Lower leg skin (tissue), 3 donors: ENCODE data around the gene PTPN4.

ENCODE experiments used
- CTCF ChIP-seq, 3 donors: fragments of 450-650 bp; IDR thresholded peaks; one replicate each; pipeline ENCODE4 v1.5.1; 2016; ENCODE audit warnings: antibody characterized with exemption in 3 of 3, mild to moderate bottlenecking in 3 of 3, moderate library complexity in 2 of 3
- POLR2A ChIP-seq, 2 donors: fragments of 450-650 bp; IDR thresholded peaks; one replicate each; pipeline ENCODE4 v1.6.1; 2016 to 2017; ENCODE audit warnings: antibody characterized with exemption in 2 of 2, mild to moderate bottlenecking in 1 of 2, moderate library complexity in 1 of 2

- TF ChIP-seq CTCF (IDR thresholded peaks at IDR 0.05) (peak in 1 of 3 donors; percentile 49), POLR2A (IDR thresholded peaks at IDR 0.05) (no peak)
Observed at GRCh38 chr2:119756837-119757236, 2.9 kb upstream of the PTPN4 start.
